ENCODE measurements around the gene EEF2. TPM values are rescaled to one million over a fixed set of nuclear protein-coding genes. Genes with fewer than 3 reads are reported as not detected.
"Not testable (repeated sequence)": the region's sequence is repeated elsewhere in the genome, so short reads cannot be mapped to it uniquely, and the experiment has no call there.

EEF2 gene
- polyA plus RNA-seq, 10 donors, result 1,953 to 2,867 (median 2,548) TPM

DNA sequence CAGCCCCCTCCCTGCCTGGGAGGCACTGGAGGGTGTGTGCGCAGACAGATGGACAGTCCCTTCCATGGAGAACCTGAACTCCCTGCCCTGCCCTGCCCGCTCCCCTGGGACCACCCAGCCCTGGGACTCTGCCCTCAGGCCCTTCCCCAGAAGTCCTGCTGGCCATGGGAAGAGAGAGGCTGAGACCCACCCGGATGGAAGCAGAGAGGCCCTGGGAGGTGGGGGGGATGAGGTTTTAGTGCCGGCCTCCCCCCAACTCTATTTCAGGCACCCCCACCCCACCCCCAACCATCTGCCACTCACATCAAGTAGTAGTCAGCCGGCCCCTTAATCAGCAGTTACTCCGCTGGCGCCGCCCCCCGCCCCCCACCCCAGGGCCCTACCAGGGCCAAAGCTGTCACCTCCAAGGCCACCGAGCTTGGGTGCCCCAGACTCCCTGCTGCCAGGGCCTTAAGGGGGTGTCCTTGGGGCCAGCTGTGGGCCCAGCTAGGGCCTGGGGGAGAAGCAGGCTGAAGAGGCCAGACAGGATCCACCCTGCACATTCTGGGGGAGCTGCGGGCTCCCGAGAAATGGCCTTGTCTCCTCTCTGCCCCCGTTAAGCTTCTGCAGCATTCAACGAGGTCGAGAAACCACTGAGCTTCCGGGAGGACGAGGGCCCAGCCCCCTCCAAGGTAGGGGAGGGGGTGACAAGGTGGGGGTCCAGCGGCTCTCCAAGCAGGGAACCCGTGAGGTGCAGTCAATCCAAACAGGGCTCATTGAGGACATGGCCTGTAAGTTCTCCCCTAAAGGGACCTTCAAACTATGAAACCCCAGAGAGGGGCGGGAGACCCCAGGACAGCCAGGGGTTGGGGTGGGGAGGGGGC, 35.0 kb downstream of the EEF2 start:
- no peak for DNase-seq

DNA sequence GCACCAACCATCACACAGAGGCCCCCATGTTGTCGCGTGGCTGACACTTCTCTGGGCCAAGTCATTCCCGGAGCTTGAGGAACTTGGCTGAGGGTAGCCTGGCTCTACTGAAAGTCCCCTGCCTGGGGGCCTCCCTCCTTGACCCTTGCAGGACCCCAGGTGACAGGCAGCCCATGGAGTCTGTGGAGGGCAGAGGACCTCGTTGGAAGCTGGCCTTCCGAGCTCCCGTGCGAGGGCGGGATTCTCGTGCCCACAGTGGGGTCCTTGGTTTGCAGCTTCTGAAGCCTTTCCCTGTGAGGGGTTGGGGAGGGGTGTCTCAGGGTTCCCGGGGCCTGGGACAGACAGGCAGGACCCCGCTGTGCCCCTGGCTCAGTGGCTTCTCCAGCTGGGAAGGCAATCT, 36.0 kb downstream of the EEF2 start:
- DNase-seq, result no peak

DNA sequence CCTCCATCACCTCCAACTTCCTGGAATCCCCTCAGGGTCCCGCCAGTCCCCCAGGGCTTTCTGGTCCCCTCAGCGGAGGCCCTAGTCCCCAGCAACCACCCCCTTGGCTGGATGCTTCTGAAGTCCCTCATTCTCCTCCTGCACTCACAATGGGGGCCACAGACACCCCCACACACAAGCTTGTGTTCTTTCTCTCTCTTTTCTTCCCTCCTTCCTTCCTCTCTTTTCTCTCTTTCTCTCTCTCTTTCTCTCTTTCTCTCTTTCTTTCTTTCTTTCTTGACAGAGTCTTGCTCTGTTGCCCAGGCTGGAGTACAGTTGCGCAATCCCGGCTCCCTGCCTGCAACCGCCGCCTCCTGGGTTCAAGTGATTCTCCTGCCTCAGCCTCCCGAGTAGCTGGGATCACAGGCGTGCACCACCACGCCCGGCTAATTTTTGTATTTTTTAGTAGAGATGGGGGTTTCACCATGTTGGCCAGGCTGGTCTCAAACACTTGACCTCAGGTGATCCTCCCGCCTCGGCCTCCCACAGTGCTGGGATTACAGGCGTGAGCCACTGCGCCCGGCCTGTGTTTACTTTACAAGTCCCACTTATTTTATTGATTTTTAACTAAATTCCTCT, 37.8 kb downstream of the EEF2 start:
- DNase-seq, result not testable (repeated sequence)

DNA sequence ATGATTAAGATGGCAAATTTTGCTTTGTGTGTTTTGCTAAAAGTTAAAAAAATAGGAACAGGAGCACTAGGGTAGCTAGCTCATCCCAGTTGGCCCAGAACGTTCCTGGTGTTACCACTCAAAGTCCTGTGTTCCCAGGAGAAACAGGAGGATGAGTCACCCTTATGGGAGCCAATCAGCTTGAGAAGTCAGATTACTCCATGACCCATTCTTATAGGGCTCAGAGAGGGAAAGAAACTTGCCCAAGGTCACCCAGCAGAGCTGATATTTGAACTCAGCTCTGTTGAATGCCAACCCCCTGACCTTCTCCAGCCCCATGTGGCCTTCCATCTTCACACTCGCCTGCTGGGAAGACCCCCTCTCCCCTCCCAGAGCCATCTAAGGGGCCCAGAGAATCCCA, 39.4 kb downstream of the EEF2 start:
- DNase-seq, result no peak

DNA sequence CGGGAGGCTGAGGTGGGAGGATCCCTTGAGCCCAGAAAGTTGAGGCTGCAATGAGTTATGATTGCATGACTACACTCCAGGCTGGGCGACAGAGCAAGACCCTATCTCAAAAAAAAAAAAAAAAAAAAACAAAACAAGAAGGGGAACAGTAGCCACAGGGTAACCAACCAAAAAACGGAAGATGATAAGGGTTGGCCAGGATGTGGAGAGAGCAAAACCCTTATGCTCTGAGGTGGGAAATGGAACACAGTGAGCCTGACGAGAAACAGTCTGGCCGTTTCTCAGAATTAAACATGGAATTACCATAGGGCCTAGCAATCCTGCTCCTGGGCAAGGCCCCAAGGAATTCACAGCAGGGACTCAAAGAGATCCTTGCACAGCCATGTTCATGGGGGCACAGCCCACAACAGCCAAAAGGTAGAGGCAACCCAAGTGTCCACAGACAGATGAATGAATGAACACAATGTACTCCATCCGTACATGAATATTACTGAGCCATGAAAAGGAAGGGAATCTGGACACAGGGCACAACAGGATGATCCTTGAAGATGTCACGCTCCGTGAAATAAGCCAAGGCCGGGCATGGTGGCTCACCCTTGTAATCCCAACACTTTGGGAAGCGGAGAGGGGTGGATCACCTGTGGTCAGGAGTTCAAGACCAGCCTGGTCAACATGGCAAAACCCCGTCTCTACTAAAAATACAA, 41.1 kb downstream of the EEF2 start:
- DNase-seq, result no peak

DNA sequence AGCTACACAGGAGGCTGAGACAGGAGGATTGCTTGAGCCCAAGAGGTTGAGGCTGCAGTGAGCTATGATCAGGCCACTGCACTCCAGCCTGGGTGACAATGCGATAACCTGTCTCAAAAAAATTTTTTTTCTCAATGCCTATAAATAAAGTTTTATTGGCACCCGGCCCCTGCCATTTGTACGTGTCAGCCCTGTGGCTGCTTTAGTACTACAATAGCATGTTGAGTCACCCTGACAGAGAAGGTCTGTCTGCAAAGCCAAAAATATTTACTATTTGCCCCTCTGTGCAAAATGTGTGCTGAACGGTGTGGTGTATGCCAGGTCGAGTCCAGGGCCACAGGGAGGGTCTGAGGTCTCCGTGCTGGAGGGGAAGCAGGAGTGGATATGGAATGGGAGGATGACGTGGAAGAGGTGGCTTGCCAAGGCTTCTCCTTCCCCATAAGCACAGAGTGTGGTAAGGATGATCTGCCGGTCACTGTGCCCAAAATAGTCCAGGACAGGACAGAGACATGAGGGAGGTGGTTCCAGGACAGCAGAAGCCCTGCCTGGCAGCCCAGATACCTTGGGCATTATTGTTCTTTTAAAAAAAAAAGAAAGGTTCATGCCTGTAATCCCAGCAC, 42.4 kb downstream of the EEF2 start:
- peak in 1 of 3 donors; percentile 34 for DNase-seq

DNA sequence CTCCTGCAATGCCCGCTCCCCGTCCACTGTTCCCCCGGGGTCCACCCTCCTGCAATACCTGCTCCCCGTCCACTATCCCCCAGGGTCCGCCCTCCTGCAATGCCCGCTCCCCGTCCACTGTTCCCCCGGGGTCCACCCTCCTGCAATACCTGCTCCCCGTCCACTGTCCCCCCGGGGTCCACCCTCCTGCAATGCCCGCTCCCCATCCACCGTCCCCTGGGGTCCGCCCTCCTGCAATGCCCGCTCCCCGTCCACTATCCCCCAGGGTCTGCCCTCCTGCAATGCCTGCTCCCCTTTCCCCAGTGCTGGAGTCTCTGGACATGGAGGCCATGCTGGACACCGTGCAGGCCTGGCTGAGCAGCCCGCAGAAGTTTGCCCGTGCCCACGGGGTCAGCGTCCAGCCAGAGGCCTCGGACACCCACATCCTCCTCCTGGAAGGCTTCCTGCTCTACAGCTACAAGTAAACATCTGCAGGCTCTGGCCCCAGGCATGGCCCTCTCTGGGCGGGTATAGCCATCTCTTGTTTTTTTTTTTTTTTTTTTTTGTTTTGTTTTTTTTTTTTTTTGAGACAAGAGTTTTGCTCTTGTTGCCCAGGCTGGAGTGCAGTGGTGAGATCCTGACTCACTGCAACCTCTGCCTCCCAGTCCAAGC, 46.8 kb downstream of the EEF2 start:
- not testable (repeated sequence) for DNase-seq

DNA sequence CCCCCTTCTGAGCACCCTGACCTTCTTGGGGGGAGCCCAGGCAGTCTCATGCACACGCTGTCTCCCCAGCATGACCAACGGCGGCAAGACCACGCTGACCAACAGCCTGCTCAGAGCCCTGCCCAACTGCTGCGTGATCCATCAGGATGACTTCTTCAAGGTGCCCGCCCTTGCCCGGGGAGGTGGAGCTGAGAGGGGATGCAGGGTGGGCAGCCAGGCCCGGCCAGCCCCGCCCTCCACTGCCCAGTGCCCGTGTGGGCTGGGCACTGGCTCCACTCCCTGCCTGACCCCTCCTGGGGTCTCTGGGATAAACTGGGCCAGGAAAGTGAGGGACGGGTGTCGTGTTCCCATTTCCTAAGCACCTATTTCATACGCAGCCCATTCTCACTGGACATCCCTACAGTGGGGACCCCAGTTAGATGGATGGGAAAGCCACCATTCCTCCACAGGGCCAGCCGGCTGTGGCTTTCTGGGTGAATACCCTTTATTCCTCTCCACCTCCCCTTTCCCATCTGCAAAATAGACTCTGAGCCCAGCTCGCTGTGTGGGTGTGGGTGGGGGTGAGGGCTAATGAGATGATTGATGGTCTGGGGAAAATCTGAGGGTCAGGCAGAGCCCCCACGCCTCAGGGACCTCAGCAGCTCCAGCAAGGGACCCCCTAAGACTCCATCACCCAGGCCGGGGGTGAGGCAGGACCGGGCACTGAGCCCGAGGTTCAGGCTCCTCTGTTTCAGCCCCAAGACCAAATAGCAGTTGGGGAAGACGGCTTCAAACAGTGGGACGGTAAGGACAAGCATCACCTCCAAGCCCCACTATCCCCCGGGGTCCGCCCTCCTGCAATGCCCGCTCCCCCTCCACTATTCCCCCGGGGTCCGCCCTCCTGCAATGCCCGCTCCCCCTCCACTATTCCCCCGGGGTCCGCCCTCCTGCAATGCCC, 48.5 kb downstream of the EEF2 start:
- DNase-seq, result no peak

DNA sequence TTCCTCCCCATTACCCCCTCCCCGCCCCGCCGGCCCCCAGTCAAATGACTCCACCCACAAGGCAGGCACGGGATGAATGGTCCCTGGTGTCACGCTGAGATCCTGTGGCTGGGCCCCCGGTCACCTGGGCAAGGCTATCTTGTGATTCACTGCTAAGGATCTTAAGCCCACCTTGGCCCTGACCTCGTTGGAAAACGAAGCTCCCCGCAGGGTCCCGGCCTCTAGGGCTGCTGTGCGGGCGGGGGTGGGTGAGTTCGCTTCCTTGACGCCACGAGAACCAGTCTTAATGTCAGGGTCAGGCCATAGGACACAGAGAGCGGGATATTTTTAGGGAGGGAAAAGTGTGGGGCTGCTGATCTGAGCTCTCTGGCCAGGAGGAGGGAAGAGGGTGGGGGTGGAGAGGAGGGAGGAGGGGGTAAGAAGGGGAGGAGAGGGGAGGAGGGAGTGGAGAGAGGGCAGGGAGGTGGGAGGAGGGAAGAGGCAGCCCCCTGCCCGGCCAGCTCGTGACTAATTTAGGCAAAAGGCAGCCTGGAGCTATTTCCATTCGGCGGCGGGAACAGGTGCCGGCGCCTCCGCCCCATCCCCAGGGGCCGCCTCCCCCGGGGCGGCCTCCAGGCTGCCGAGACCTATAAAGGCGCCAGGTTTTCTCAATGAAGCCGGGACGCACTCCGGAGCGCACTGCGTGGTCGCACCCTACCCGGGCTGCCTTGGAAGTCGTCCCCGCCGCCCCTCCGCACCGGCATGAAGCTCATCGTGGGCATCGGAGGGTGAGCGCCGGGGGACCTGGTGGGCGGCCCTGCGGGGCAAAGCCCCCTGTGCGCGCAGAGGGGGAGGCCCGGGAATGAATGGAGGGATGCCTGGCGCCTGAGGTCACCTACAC, 52.1 kb downstream of the EEF2 start, which contains the start of gene NMRK2:
Gene NMRK2 (plus strand): TSS at position 139 of the 880 bp plus-strand sequence. CDS start 603 bp downstream, at position 742.
- DNase-seq, result peak in 2 of 3 donors; percentile 27 to 30

DNA sequence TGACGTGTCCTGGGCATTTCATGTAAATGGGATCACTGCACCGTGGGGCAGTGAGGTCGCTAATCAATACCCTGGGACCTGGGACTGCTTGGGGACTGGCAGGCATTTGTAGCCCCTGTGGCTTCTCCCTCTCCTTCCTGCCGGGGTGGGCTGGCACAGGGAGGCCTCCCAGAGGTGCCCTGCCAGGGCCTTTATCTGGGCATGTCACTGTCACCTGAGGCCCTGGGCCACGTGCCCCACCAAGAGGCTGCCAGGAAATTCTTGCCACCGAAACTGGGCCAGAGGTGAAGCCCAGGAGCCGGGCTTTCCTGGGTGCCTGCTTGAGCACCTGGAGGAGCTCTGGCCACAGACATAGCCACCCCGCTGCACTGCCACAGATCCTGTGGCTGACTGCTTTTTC, 54.2 kb downstream of the EEF2 start:
- DNase-seq, result no peak

Other genes starting within 250 kb of the EEF2 start
- gene APBA3, start 223.8 kb downstream of the EEF2 start, polyA plus RNA-seq (ENCODE audit: insufficient read length in 10 of 10), result 10 to 100 TPM in 9 of 10 donors, 1 to 10 TPM in 1; 9.3 to 14.2 (median 11.8) TPM
- gene MRPL54, start 222.8 kb downstream of the EEF2 start, polyA plus RNA-seq (ENCODE audit: insufficient read length in 10 of 10), result 10 to 100 TPM; 16.5 to 32.1 (median 26.9) TPM
- under 1 TPM in 1 of 10 donors, not detected in 9; 0.07 TPM for gene RAX2, start 213.2 kb downstream of the EEF2 start, polyA plus RNA-seq (ENCODE audit: insufficient read length in 10 of 10)
- gene MATK, start 199.1 kb downstream of the EEF2 start, polyA plus RNA-seq (ENCODE audit: insufficient read length in 10 of 10), result 1 to 10 TPM in 7 of 10 donors, under 1 TPM in 3; 0.31 to 2.1 (median 1.1) TPM
- gene ZFR2, start 116.4 kb downstream of the EEF2 start, polyA plus RNA-seq (ENCODE audit: insufficient read length in 10 of 10), result under 1 TPM in 4 of 10 donors, not detected in 6; 0.27 to 0.52 (median 0.29) TPM
- 1 to 10 TPM in 3 of 10 donors, under 1 TPM in 7; 0.16 to 1.4 (median 0.71) TPM for gene ATCAY, start 104.8 kb downstream of the EEF2 start, polyA plus RNA-seq (ENCODE audit: insufficient read length in 10 of 10)
- 100 to 1,000 TPM; 180 to 275 (median 255) TPM for gene NMRK2, start 52.4 kb downstream of the EEF2 start, polyA plus RNA-seq (ENCODE audit: insufficient read length in 10 of 10)
- gene DAPK3, start 14.4 kb downstream of the EEF2 start, polyA plus RNA-seq (ENCODE audit: insufficient read length in 10 of 10), result 10 to 100 TPM; 58.5 to 94.5 (median 69.4) TPM
- gene PIAS4, start 22.3 kb upstream of the EEF2 start, polyA plus RNA-seq (ENCODE audit: insufficient read length in 10 of 10), result 10 to 100 TPM; 15.4 to 28.9 (median 22.2) TPM
- gene ZBTB7A, start 81.4 kb upstream of the EEF2 start, polyA plus RNA-seq (ENCODE audit: insufficient read length in 10 of 10), result 1 to 10 TPM; 5.4 to 9.0 (median 8.0) TPM
- gene MAP2K2, start 138.7 kb upstream of the EEF2 start, polyA plus RNA-seq (ENCODE audit: insufficient read length in 10 of 10), result 100 to 1,000 TPM in 8 of 10 donors, 10 to 100 TPM in 2; 84.4 to 117 (median 107) TPM
- under 1 TPM in 1 of 10 donors, not detected in 9; 0.07 TPM for gene CREB3L3, start 168.2 kb upstream of the EEF2 start, polyA plus RNA-seq (ENCODE audit: insufficient read length in 10 of 10)
- 10 to 100 TPM in 7 of 10 donors, 1 to 10 TPM in 3; 7.6 to 16.1 (median 11.0) TPM for gene SIRT6, start 197.1 kb upstream of the EEF2 start, polyA plus RNA-seq (ENCODE audit: insufficient read length in 10 of 10)
- gene ANKRD24, start 197.2 kb upstream of the EEF2 start, polyA plus RNA-seq (ENCODE audit: insufficient read length in 10 of 10), result 1 to 10 TPM in 5 of 10 donors, under 1 TPM in 5; 0.41 to 1.9 (median 1.1) TPM
- under 1 TPM; 0.40 to 0.98 (median 0.70) TPM for gene EBI3, start 244.1 kb upstream of the EEF2 start, polyA plus RNA-seq (ENCODE audit: insufficient read length in 10 of 10)

Data from muscle of back (tissue), 11 donors.